ENCODE data around the gene UGT1A3.
"Not testable (repeated sequence)": the region's sequence is repeated elsewhere in the genome, so short reads cannot be mapped to it uniquely, and the experiment has no call there.

The UGT1A3 gene

DNA sequence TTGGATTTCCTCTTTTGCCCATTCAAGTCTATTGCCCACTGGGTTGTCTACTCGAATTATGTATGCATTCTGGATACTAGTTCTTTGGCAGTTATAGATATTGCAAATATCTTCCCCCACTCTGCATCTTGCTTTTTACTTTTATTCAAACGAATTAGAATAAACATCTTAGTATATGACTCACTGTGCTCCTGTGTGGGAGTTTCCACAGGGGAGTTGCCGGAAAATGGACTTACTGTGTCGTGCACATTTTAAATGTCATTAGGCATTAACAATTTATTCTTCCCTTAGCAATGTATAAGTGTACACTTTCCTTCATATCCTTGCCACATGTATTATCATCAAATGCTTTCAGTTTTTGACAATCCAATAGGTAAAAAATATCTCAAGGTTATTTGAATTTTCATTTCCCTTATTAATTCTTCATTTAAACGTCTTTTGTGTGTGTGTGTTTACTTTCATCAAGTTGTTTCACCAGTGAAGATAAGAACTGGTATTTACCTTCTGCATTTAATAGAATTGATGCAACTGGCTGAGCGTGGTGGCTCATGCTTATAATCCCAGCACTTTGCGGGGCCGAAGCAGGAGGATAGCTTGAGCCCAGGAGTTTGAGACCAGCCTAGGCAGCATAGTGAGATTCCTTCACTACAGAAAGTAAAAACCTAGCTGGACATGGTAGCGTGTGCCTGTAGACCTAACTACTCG, 20.8 kb upstream of the UGT1A3 start:
- no peak for DNase-seq (ENCODE audit: low read depth)

DNA sequence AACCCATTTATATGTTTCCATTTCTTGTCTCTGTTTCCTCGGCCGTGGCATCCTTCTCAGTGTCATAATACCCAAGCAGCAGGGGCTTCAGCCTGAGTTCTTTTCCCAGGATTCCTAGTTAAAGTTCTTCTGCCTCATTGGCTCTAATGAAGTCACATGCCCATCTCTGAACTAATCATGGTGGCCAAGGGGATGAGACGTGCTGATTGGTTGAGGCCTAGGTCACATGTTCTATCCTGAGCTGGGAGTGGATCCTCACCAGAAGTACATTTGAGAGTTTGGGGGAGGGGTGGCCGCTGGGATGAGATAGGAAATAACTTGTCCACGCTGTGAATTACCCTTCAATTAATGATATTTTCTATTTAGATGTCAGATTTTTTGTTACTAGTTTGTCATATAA, 19.9 kb upstream of the UGT1A3 start:
- DNase-seq (ENCODE audit: low read depth) = no peak

DNA sequence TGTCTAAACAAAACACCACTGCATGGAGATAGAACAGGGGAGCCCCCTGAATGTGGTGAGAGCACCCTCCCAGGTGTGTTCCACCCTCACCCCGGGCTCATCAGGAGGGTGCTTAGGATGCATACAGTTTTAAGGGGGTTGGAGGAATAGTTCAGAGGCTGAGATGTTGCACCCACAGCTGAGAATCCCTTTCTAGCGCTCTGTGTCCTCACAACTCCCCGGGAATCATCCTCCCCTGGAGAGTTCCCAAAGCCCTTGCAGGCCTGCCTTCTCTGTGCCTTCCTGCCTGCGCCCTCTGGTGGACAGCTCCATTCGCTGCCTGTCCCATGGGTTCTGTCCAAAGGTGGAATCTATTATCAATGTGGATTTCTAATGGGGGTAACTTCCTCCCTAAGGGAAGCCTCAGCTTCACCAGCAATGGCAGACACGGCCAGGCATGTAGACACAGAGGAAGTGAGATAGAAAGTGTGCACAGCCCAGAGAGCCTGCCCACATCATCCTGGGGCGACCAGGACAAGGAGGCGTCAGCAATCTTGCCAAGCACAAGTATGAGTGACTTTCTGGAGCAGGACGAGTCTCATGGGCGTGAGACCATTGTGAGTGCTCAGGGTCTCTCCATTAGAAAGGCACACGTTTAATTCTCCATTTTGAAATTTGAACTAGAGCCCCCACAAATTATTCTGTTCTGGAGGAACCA, 17.4 kb upstream of the UGT1A3 start:
- DNase-seq (ENCODE audit: low read depth) = peak; percentile 48

DNA sequence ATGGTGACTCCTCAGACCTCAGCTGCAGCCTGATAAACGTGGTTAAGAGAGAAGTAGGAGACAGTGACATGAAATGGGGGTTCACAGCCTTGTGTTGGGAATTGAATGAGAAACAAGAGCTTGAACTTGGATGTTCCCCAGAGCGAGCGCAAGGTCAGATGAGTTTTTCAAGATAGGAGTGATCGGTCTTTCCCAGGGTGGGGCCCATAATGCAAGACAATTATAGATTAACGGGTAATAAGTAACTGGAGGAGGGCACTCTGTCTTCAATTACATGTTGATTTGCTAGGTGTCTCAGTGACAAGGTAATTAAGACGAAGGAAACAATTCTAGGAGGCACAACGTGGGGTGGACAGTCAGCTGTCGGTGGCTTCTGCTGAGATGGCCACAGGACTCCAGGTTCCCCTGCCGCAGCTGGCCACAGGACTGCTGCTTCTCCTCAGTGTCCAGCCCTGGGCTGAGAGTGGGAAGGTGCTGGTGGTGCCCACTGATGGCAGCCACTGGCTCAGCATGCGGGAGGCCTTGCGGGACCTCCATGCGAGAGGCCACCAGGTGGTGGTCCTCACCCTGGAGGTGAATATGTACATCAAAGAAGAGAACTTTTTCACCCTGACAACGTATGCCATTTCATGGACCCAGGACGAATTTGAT, 16.1 kb upstream of the UGT1A3 start, which contains the start of gene UGT1A5:
Gene UGT1A5, plus strand, starts transcription at position 297 of the 651 bp plus-strand sequence. Its CDS starts 85 bp downstream, at position 382.
- no peak for DNase-seq (ENCODE audit: low read depth)

DNA sequence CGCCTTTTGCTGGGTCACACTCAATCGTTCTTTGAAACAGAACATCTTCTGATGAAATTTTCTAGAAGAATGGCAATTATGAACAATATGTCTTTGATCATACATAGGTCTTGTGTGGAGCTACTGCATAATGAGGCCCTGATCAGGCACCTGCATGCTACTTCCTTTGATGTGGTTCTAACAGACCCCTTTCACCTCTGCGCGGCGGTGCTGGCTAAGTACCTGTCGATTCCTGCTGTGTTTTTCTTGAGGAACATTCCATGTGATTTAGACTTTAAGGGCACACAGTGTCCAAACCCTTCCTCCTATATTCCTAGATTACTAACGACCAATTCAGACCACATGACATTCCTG, 15.6 kb upstream of the UGT1A3 start:
- no peak for DNase-seq (ENCODE audit: low read depth)

DNA sequence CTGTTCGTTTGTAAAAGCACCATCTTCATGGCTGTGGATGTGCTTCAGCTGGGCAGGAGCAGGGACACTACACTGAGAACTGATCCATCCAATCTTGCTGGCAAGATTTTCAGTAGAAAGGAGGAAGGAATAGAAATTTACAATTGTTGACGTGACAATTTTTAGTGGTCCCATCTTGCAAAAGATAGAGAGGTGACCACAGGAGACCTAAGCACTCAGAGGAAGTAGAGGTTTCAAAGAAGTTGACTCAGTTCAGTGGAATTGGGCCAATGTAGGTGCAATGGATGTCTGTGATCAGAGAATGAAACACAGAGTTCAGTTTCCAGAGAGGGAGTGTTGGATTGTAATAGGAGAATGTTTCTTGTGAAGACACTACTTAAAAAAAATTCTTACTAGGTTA, 14.7 kb upstream of the UGT1A3 start:
- DNase-seq (ENCODE audit: low read depth) = no peak

DNA sequence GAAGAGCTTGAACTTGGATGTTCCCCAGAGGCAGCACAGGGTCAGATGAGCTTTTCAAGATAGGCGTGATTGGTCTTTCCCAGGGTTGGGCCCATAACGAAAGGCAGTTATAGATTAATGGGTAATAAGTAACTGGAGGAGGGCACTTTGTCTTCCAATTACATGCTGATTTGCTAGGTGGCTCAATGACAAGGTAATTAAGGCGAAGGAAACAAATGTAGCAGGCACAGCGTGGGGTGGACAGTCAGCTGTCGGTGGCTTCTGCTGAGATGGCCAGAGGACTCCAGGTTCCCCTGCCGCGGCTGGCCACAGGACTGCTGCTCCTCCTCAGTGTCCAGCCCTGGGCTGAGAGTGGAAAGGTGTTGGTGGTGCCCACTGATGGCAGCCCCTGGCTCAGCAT, 10.3 kb upstream of the UGT1A3 start, which contains the start of gene UGT1A4:
Gene UGT1A4, plus strand, starts transcription at position 185 of the 400 bp plus-strand sequence. Its CDS starts 85 bp downstream, at position 270.
- no peak for DNase-seq (ENCODE audit: low read depth)

DNA sequence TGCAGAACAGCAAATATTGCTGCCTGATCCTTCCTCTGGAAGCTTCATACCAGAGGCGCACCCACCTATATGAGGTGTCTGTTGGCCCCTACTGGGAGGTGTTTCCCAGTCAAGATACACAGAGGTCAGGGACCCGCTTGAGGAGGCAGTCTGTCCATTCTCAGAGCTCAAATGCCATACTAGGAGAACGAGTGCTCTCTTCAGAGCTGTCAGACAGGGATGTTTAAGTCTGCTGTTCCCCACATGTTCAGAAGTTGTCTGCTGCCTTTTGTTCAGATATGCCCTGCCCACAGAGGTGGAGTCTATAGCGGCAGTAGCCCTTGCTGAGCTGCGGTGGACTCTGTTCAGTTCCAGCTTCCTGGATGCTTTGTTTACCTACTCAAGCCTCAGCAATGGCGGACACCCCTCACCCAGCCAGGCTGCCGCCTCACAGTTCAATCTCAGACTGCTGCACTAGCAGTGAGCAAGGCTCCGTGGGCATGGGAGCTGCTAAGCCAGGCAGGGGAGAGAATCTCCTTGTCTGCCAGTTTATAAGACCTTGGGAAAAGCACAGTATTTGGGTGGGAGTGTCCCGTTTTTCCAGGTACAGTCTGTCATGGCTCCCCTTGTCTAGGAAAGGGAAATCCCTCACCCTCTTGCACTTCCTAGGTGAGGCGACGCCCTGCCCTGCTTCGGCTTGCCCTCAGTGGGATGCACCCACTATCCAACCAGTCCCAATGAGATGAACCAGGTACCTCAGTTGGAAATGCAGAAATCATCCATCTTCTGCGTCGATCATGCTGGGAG, 8.2 kb downstream of the UGT1A3 start:
- DNase-seq (ENCODE audit: low read depth) = not testable (repeated sequence)

DNA sequence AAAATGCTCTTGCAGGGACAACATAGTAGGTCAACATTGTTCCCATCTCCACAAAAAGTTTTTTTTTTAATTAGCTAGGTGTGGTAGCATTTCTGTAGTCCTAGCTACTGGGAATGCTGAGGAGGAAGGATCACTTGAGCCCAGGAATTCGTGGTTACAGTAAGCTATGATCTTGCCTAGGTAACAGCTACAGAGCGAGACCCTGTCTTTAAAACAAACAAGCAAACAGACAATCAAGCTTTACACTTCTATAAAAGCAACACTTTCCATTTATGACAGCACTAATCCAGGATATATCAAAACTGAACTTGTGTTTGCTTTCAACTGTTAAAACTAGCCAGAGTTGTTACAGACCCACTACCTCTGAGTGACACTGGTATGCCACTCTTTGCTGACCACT, 12.0 kb downstream of the UGT1A3 start:
- no peak for DNase-seq (ENCODE audit: low read depth)

DNA sequence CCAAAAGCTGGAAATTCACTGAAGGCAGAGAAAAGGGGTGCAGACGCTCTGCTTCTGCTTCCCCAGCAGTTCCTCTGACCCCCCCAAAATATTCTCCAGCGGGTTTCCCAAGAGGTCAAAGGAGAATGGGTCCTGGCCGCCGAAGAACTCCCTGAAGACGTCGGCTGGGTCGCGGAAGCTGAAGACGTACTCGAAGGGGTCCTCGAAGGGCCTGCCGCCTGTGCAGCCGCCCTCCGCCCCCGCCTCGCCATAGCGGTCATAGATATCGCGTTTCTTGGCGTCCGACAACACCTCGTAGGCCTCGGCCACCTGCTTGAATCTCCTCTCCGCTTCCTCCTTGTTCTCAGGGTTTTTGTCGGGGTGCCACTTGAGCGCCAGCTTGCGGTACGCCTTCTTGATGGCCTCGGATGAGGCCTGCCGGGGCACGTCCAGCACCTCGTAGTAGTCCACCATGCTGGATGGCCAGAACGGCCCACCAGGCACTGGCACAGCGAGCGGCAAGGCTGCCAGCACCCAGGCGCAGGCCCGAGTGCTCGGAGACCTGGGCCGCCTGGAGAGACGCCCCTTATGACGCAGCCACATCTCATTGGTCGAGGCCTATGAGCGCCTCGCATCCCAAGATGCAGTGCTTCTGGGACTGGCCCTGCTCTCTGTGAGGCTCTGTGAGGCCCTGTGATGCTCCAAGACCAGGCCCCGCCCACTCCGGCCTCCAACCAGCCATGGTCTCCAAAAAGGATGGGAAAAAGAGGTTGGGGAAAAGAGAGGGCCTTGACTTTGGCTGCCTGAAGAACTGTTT, 14.8 kb downstream of the UGT1A3 start:
- no peak for DNase-seq (ENCODE audit: low read depth)

DNA sequence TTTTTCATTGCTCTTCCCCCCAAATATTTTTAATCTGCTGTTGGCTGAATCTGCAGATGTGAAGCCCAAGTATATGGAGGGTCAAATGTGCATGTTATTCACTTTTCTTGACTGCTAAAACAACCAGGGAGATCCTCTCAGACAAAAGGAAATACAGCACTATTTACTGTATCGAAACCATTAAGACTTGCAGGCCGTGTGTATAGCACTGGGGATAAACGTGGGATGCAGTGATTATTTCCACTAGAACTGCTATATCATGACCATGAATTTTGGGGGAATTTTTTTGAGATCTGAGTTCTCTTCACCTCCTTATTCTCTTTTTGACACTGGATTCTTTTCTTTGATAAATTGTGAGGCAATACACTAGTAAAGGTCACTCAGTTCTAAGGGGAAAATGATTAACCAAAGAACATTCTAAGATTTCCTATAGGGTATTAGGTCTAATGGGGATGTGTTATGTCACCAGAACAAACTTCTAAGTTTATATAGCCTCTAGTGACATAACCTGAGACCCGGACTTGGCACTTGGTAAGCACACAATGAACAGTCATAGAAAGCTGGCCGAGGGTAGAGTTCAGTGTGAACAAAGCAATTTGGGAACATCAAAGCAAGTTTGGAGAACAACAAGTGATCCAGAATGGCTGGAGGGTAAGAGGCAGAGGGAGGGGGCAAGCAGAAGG, 16.4 kb downstream of the UGT1A3 start:
- DNase-seq (ENCODE audit: low read depth) = no peak

DNA sequence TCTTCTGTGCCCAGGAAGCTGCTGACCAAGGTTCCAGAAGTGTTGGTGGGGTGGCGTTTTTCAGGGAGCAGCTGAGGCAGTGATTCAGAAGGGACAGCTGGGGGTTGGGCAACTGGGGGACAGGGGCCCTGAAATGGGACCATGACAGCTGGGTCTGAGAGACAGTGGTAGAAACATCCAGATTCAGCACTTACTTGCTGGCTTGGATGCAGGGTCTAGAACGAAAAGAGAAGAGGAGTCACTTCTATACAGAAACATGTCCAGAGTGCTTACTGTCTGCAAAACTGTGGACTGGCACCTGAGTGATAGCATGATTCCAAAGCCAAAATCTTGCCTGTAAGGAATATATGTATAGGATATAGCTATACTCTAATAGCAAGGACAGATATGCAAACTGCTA, 17.0 kb downstream of the UGT1A3 start:
- not testable (repeated sequence) for DNase-seq (ENCODE audit: low read depth)

DNA sequence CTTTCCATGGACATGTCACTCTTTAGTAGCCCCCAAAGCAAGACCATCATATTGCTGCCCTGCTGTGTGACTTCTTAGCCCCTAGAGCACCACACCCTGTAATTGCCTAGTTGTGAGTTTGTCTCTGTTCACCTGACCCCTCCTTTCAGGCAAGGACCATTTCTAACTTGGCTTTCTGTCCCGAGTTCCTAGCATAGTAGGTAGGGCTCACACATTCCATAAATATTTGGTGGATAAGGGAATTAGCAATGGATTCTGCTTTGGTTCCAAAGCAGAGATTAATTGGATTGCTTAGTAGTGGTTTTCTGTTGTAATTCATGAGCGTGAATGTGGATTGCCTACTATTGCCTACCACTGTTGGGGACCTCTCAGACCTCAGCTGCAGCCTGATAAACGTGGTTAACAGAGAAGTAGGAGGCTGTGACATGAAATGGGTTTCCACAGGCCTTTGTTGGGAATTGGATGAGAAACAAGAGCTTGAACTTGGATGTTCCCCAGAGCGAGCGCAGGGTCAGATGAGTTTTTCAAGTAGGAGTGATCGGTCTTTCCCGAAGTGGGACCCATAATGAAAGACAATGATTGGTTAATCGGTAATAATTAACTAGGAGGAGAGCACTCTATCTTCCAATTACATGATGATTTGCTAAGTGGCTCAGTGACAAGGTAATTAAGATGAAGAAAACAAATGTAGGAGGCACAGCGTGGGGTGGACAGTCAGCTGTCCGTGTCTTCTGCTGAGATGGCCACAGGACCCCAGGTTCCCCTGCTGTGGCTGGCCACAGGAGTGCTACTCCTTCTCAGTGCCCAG, 17.8 kb downstream of the UGT1A3 start:
- DNase-seq (ENCODE audit: low read depth) = no peak

DNA sequence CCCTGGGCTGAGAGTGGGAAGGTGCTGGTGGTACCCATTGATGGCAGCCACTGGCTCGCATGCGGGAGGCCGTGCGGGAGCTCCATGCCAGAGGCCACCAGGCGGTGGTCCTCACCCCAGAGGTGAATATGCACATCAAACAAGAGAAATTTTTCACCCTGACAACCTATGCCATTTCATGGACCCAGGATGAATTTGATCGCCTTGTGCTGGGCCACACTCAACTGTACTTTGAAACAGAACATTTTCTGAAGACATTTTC, 18.4 kb downstream of the UGT1A3 start:
- DNase-seq (ENCODE audit: low read depth) = no peak

DNA sequence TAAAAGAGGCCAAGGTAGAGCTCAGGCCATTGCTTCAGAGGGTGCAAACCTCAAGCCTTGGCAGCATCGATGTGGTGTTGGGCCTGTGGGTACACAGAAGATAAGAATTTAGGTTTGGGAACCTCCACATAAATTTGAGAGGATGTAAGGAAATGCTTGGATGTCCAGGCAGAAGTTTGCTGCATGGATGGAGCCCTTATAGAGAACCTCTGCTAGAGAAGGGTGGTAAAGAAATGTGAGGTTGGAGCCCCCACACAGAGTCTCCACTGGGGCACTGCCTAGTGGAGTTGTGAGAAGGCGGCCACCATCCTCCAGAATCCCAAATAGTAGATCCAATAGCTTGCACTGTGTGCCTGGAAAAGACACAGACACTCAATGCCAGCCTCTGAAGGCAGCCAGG, 21.8 kb downstream of the UGT1A3 start:
- not testable (repeated sequence) for DNase-seq (ENCODE audit: low read depth)

DNA sequence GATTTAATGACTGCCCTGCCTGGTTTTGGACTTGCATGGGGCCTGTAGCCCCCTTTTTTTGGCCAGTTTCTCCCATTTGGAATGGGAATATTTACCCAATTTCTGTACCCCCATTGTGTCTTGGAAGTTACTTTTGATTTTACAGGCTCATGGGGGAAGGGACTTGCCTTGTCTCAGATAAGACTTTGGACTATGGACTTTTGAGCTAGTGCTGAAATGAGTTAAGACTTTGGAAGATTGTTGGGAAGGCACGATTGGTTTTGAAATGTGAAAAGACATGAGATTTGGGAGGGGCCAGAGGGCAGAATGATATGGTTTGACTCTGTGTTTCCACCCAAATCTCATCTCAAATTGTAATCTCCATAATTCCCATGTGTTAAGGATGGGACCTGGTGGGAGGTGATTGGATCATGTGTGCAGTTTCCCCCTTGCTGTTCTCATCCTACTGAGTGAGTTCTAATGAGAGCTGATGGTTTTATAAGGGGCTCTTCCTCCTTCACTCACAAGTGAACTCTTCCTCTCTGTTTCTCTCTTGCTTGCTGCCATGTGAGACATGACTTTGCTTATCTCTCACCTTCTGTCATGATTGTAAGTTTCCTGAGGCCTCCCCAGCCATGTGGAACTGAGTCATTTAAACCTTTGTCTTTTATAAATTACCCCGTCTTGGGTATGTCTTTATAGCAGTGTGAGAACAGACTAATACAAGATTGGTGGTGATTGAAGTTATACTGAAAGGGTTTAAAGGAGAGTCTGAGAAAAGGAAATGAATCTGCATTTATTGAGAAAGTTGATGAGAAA, 22.6 kb downstream of the UGT1A3 start:
- not testable (repeated sequence) for DNase-seq (ENCODE audit: low read depth)

DNA sequence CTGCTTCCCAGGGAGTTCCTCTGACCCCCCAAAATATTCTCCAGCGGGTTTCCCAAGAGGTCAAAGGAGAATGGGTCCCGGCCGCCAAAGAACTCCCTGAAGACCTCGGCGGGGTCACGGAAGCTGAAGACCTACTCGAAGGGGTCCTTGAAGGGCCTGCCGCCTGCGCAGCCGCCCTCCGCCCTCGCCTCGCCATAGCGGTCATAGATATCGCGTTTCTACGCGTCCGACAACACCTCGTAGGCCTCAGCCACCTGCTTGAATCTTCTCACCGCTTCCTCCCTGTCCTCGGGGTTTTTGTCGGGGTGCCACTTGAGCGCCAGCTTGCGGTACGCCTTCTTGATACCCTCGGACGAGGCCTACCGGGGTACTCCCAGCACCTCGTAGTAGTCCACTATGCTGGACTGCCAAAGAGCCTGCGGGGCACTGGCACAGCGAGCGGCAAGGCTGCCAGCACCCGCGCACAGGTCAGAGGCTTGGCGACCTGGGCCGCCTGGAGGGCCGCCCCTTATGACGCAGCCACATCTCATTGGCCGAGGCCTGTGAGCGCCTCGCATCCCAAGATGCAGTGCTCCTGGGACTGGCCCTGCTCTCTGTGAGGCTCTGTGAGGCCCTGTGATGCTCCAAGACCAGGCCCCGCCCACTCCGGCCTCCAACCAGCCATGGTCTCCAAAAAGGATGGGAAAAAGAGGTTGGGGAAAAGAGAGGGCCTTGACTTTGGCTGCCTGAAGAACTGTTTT, 26.2 kb downstream of the UGT1A3 start:
- no peak for DNase-seq (ENCODE audit: low read depth)

DNA sequence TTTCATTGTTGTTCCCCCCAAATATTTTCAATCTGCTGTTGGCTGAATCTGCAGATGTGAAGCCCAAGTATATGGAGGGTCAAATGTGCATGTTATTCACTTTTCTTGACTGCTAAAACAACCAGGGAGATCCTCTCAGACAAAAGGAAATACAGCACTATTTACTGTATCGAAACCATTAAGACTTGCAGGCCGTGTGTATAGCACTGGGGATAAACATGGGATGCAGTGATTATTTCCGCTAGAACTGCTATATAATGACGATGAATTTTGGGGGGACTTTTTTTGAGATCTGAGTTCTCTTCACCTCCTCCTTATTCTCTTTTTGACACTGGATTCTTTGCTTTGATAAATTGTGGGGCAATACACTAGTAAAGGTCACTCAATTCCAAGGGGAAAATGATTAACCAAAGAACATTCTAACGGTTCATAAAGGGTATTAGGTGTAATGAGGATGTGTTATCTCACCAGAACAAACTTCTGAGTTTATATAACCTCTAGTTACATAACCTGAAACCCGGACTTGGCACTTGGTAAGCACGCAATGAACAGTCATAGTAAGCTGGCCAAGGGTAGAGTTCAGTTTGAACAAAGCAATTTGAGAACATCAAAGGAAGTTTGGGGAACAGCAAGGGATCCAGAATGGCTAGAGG, 27.7 kb downstream of the UGT1A3 start:
- no peak for DNase-seq (ENCODE audit: low read depth)
